ENCODE results near the gene TESPA1.
"Not testable (repeated sequence)": the region's sequence is repeated elsewhere in the genome, so short reads cannot be mapped to it uniquely, and the experiment has no call there.

The TESPA1 gene

GRCh38 chr12:54987611-54988231 lies 3.2 kb upstream of the TESPA1 start:
- Histone ChIP-seq H3K4me3 (no peak overlapping the region), H3K27ac (no peak overlapping the region)

GRCh38 chr12:54986773-54987172 lies 2.2 kb upstream of the TESPA1 start:
- not testable (repeated sequence) for H3K4me3 ChIP-seq, H3K27ac ChIP-seq

- Histone ChIP-seq H3K27ac (peak overlapping the region in 9 of 21 experiments; percentile 5 to 87 (median 55)), H3K4me3 (peak overlapping the region in 5 of 7 experiments; percentile 2 to 20 (median 15))
These were observed 943 bp downstream of the TESPA1 start for GRCh38 chr12:54983536-54984101.

GRCh38 chr12:54981796-54982195 lies 2.8 kb downstream of the TESPA1 start:
- Histone ChIP-seq H3K27ac (peak overlapping the region in 5 of 21 experiments; percentile 12 to 86 (median 51)), H3K4me3 (no peak overlapping the region)

GRCh38 chr12:54980341-54980740 lies 4.2 kb downstream of the TESPA1 start:
- Histone ChIP-seq H3K4me3 (no peak overlapping the region), H3K27ac (peak overlapping the region in 6 of 21 experiments; percentile 11 to 86 (median 34))

GRCh38 chr12:54977857-54978256 lies 6.7 kb downstream of the TESPA1 start:
- H3K4me3 ChIP-seq: no peak overlapping the region
- H3K27ac ChIP-seq: no peak overlapping the region

GRCh38 chr12:54977155-54977554 lies 7.4 kb downstream of the TESPA1 start:
- Histone ChIP-seq H3K27ac (peak overlapping the region in 1 of 21 experiments; percentile 25), H3K4me3 (no peak overlapping the region)

- Histone ChIP-seq H3K4me3 (no peak overlapping the region), H3K27ac (no peak overlapping the region)
These were observed 8.7 kb downstream of the TESPA1 start for GRCh38 chr12:54975875-54976274.

- Histone ChIP-seq H3K27ac (no peak overlapping the region), H3K4me3 (no peak overlapping the region)
These were observed 9.3 kb downstream of the TESPA1 start for GRCh38 chr12:54975272-54975671.

GRCh38 chr12:54974279-54974678 lies 10.3 kb downstream of the TESPA1 start:
- no peak overlapping the region for H3K4me3 ChIP-seq
- no peak overlapping the region for H3K27ac ChIP-seq

GRCh38 chr12:54973556-54973955 lies 11.0 kb downstream of the TESPA1 start:
- no peak overlapping the region for H3K27ac ChIP-seq
- no peak overlapping the region for H3K4me3 ChIP-seq

GRCh38 chr12:54970741-54971140 lies 13.8 kb downstream of the TESPA1 start:
- H3K27ac ChIP-seq: no peak overlapping the region

GRCh38 chr12:54968181-54968730 lies 16.3 kb downstream of the TESPA1 start:
- H3K4me3 ChIP-seq: no peak overlapping the region
- H3K27ac ChIP-seq: no peak overlapping the region

More at GRCh38 chr12:54970741-54971140, 13.8 kb downstream of the TESPA1 start:
- H3K4me3 ChIP-seq: no peak overlapping the region

GRCh38 chr12:54967461-54967860 lies 17.1 kb downstream of the TESPA1 start:
- Histone ChIP-seq H3K4me3 (no peak overlapping the region), H3K27ac (no peak overlapping the region)

- Histone ChIP-seq H3K27ac (no peak overlapping the region), H3K4me3 (no peak overlapping the region)
These were observed 23.4 kb downstream of the TESPA1 start for GRCh38 chr12:54961190-54961589.

GRCh38 chr12:54959291-54960018 lies 25.1 kb downstream of the TESPA1 start:
- Histone ChIP-seq H3K4me3 (no peak overlapping the region), H3K27ac (no peak overlapping the region)

- Histone ChIP-seq H3K27ac (no peak overlapping the region), H3K4me3 (no peak overlapping the region)
These were observed 26.4 kb downstream of the TESPA1 start for GRCh38 chr12:54958048-54958658.

GRCh38 chr12:54956818-54957641 lies 27.5 kb downstream of the TESPA1 start:
- no peak overlapping the region for H3K4me3 ChIP-seq

GRCh38 chr12:54956322-54956721 lies 28.2 kb downstream of the TESPA1 start:
- H3K27ac ChIP-seq: no peak overlapping the region
- no peak overlapping the region for H3K4me3 ChIP-seq

More at GRCh38 chr12:54956818-54957641, 27.5 kb downstream of the TESPA1 start:
- H3K27ac ChIP-seq: no peak overlapping the region

Measured in skin epidermis (tissue), 12 donors.